Left forelimb (tissue), 1 donor: Measurements from ENCODE around the gene QTRT2.

ENCODE experiments used
- DNase-seq: peaks from one replicate; pipeline ENCODE4 v3.0.0-alpha.2; 2018; ENCODE audit warnings: low spot score

Gene QTRT2

GRCh38 chr3:114056130-114057010 is at the start of gene QTRT2, which contains the start of gene CCDC191:
Gene QTRT2 (plus strand): TSS chr3:114056737. CDS start chr3:114065258, 8,521 bp downstream.
Gene CCDC191 (minus strand): TSS chr3:114056526. CDS start chr3:114056466, 60 bp downstream.
- DNase-seq, result peak; percentile 97

GRCh38 chr3:114011059-114011797 is 45.3 kb upstream of the QTRT2 start:
- no peak for DNase-seq

- DNase-seq, result no peak
These were observed 42.3 kb upstream of the QTRT2 start for GRCh38 chr3:114014211-114014610.

- no peak for DNase-seq
These were observed 37.1 kb upstream of the QTRT2 start for GRCh38 chr3:114019486-114019885.

GRCh38 chr3:114020907-114021306 is 35.6 kb upstream of the QTRT2 start:
- no peak for DNase-seq

- no peak for DNase-seq
These were observed 34.3 kb upstream of the QTRT2 start for GRCh38 chr3:114022145-114022802.

GRCh38 chr3:114025451-114025850 is 31.1 kb upstream of the QTRT2 start:
- no peak for DNase-seq

- DNase-seq, result no peak
These were observed 30.2 kb upstream of the QTRT2 start for GRCh38 chr3:114026331-114026730.

- DNase-seq, result no peak
These were observed 22.8 kb upstream of the QTRT2 start for GRCh38 chr3:114033721-114034120.

- DNase-seq, result no peak
These were observed 22.3 kb upstream of the QTRT2 start for GRCh38 chr3:114034211-114034610.

- no peak for DNase-seq
These were observed 21.6 kb upstream of the QTRT2 start for GRCh38 chr3:114034787-114035545.

GRCh38 chr3:114035896-114036295 is 20.6 kb upstream of the QTRT2 start:
- no peak for DNase-seq

GRCh38 chr3:114043205-114043604 is 13.3 kb upstream of the QTRT2 start:
- DNase-seq, result no peak

- no peak for DNase-seq
These were observed 4.3 kb upstream of the QTRT2 start for GRCh38 chr3:114052216-114052615.

GRCh38 chr3:114057011-114057347 is 442 bp downstream of the QTRT2 start:
- no peak for DNase-seq

- no peak for DNase-seq
These were observed 2.1 kb downstream of the QTRT2 start for GRCh38 chr3:114058646-114059045.

- DNase-seq, result no peak
These were observed 4.5 kb downstream of the QTRT2 start for GRCh38 chr3:114060906-114061655.

- no peak for DNase-seq
These were observed 11.3 kb downstream of the QTRT2 start for GRCh38 chr3:114067804-114068203.

- DNase-seq, result no peak
These were observed 11.8 kb downstream of the QTRT2 start for GRCh38 chr3:114068336-114068735.

- no peak for DNase-seq
These were observed 15.2 kb downstream of the QTRT2 start for GRCh38 chr3:114071786-114072185.

- DNase-seq, result no peak
These were observed 20.2 kb downstream of the QTRT2 start for GRCh38 chr3:114076711-114077110.
